Liver (tissue), 9 donors: ENCODE data around the gene CPNE5. TPM values are rescaled to one million over a fixed set of nuclear protein-coding genes. Genes with fewer than 3 reads are reported as not detected.
A peak's percentile ranks its signal among the peaks of the same experiment; 100 is the strongest.

Source experiments
- DNase-seq: peaks from one replicate; pipeline ENCODE4 v3.0.0-alpha.2; 2017; ENCODE audit warnings: low spot score
- H3K27ac ChIP-seq, 2 donors: one replicate each; pipeline ENCODE4 v1.7.0; 2013; ENCODE audit warnings: inconsistent platforms in 2 of 2, low read length in 2 of 2, control low read depth in 1 of 2, low read depth in 1 of 2, mild to moderate bottlenecking in 1 of 2
- H3K27me3 ChIP-seq, 4 donors: one replicate each; pipeline versions ENCODE4 v1.6.1 to v1.7.0; 2013; ENCODE audit warnings: low read length in 3 of 4, inconsistent platforms in 1 of 4, mild to moderate bottlenecking in 1 of 4, moderate library complexity in 1 of 4; ENCODE audit not compliant: control insufficient read depth in 4 of 4, insufficient read depth in 4 of 4
- H3K36me3 ChIP-seq, 4 donors: one replicate each; pipeline versions ENCODE4 v1.6.1 to v1.7.0; 2013; ENCODE audit warnings: low read length in 3 of 4, mild to moderate bottlenecking in 3 of 4, low read depth in 1 of 4, moderate library complexity in 1 of 4; ENCODE audit not compliant: control insufficient read depth in 4 of 4, insufficient read depth in 3 of 4
- H3K4me1 ChIP-seq, 4 donors: one replicate each; pipeline versions ENCODE4 v1.6.1 to v1.7.0; 2013; ENCODE audit warnings: low read length in 3 of 4, mild to moderate bottlenecking in 3 of 4, moderate library complexity in 1 of 4; ENCODE audit not compliant: control insufficient read depth in 4 of 4, insufficient read depth in 4 of 4
- H3K4me3 ChIP-seq, 3 donors: one replicate each; pipeline versions ENCODE4 v1.6.1 to v1.7.0; 2013; ENCODE audit warnings: low read length in 3 of 3, control low read depth in 1 of 3, low read depth in 1 of 3, mild to moderate bottlenecking in 1 of 3
- H3K9ac ChIP-seq, 2 donors: one replicate each; pipeline ENCODE4 v1.7.0; 2013; ENCODE audit warnings: low read length in 2 of 2, mild to moderate bottlenecking in 2 of 2, moderate library complexity in 2 of 2, control low read depth in 1 of 2, low read depth in 1 of 2
- H3K9me3 ChIP-seq, 4 donors: one replicate each; pipeline versions ENCODE4 v1.6.1 to v1.7.0; 2013; ENCODE audit warnings: low read length in 3 of 4; ENCODE audit not compliant: control insufficient read depth in 4 of 4
- ATF3 ChIP-seq: IDR thresholded peaks from 2 replicates; pipeline ENCODE4 v1.6.1; 2016; ENCODE audit warnings: antibody characterized with exemption
- FOXA1 ChIP-seq: IDR thresholded peaks from 2 replicates; pipeline ENCODE4 v1.6.1; 2016; ENCODE audit warnings: antibody characterized with exemption
- HNF4A ChIP-seq, 2 donors: conservative IDR thresholded peaks; 2 replicates each; pipeline ENCODE4 v1.6.1; 2016; ENCODE audit warnings: antibody characterized with exemption in 2 of 2, mild to moderate bottlenecking in 2 of 2
- HNF4G ChIP-seq: IDR thresholded peaks from 2 replicates; pipeline ENCODE4 v1.6.1; 2016; ENCODE audit warnings: antibody characterized with exemption
- JUND ChIP-seq, 2 donors: IDR thresholded peaks; 2 replicates each; pipeline ENCODE4 v1.6.1; 2016; ENCODE audit warnings: antibody characterized with exemption in 2 of 2
- MAX ChIP-seq: IDR thresholded peaks from 2 replicates; pipeline ENCODE4 v1.6.1; 2016; ENCODE audit warnings: antibody characterized with exemption
- NR2F2 ChIP-seq: IDR thresholded peaks from 2 replicates; pipeline ENCODE4 v1.6.1; 2016; ENCODE audit warnings: antibody characterized with exemption
- RAD21 ChIP-seq, 2 donors: IDR thresholded peaks; 2 replicates each; pipeline ENCODE4 v1.6.1; 2016; ENCODE audit warnings: antibody characterized with exemption in 2 of 2, mild to moderate bottlenecking in 2 of 2
- RXRA ChIP-seq, 2 donors: IDR thresholded peaks; 2 replicates each; pipeline ENCODE4 v1.6.1; 2017 to 2018; ENCODE audit warnings: antibody characterized with exemption in 2 of 2, mild to moderate bottlenecking in 1 of 2
- TAF1 ChIP-seq: conservative IDR thresholded peaks from 2 replicates; pipeline ENCODE4 v1.6.1; 2016; ENCODE audit warnings: antibody characterized with exemption, mild to moderate bottlenecking
- YY1 ChIP-seq: IDR thresholded peaks from 2 replicates; pipeline ENCODE4 v1.6.1; 2016; ENCODE audit warnings: antibody characterized with exemption, mild to moderate bottlenecking
- ZBTB33 ChIP-seq: IDR thresholded peaks from 2 replicates; pipeline ENCODE4 v1.6.1; 2016; ENCODE audit warnings: antibody characterized with exemption
- WGBS: extraction: QIAGEN DNeasy Blood & Tissue Kit; methylation state at CpG from one replicate; pipeline ENCODE4 v1.1.7; 2013; 5-methylcytosine and 5-hydroxymethylcytosine counted together
- polyA plus RNA-seq, 2 donors: library from polyadenylated mRNA; stranded (reverse) in 1 of 2; unstranded in 1 of 2; fragments of 200-250 nt in 1 of 2; fragments of >200 nt in 1 of 2; fragmentation: Nextera tagmentation in 1 of 2; extraction: Ambion mirVana in 1 of 2; gene quantifications; one replicate each; pipeline versions ENCODE4 v1.2.1 to v1.2.3, GENCODE V29; 2013 to 2015
- total RNA-seq, 2 donors: library from RNA; depleted of rRNA; stranded (reverse); fragments of >200 nt; gene quantifications; one replicate each; pipeline ENCODE4 v1.2.3, GENCODE V29; 2014
- donor health status: healthy.
- donor health status: healthy.
- donor health status: healthy.
- donor health status: healthy.
- donor health status: healthy.

The CPNE5 gene
- total and polyA plus RNA-seq, 4 donors, result 0.24 to 1.1 (median 0.44) TPM

- peaks cover 0 to 10% (median 6%) of the 10 kb centered on the region in 4 donors for H3K4me1 ChIP-seq
- no peak overlapping the region for H3K9ac ChIP-seq
- no peak for DNase-seq
- no peaks in the 10 kb centered on the region for H3K9me3 ChIP-seq
- H3K27ac ChIP-seq, result no peak overlapping the region
- no peaks in the 10 kb centered on the region for H3K36me3 ChIP-seq
- H3K27me3 ChIP-seq, result no peaks in the 10 kb centered on the region
- H3K4me3 ChIP-seq, result no peak overlapping the region
- WGBS, result 94% methylated on average over 5 of the region's 5 CpGs
- TF ChIP-seq HNF4G, result no peak
- TF ChIP-seq YY1, result no peak
- no peak for TF ChIP-seq JUND (IDR thresholded peaks at IDR 0.05)
- TF ChIP-seq ZBTB33, result no peak
- TF ChIP-seq HNF4A (conservative IDR thresholded peaks at IDR 0.05), result no peak
- TF ChIP-seq MAX, result no peak
- TF ChIP-seq ATF3, result no peak
- TF ChIP-seq TAF1, result no peak
- no peak for TF ChIP-seq FOXA1
These were observed 6.9 kb downstream of the CPNE5 start for GRCh38 chr6:36832313-36832712.

- Histone ChIP-seq H3K9me3 (no peaks in the 10 kb centered on the region), H3K9ac (no peak overlapping the region), H3K36me3 (no peaks in the 10 kb centered on the region), H3K27ac (no peak overlapping the region), H3K27me3 (no peaks in the 10 kb centered on the region), H3K4me3 (no peak overlapping the region), H3K4me1 (peaks cover 0 to 10% (median 7%) of the 10 kb centered on the region in 4 donors)
- TF ChIP-seq TAF1, result no peak
- TF ChIP-seq JUND (IDR thresholded peaks at IDR 0.05), result no peak
- TF ChIP-seq YY1, result no peak
- no peak for TF ChIP-seq NR2F2
- TF ChIP-seq MAX, result no peak
- TF ChIP-seq FOXA1, result no peak
- no peak for TF ChIP-seq RXRA (IDR thresholded peaks at IDR 0.05)
- no peak for TF ChIP-seq ATF3
- no peak for TF ChIP-seq HNF4A (conservative IDR thresholded peaks at IDR 0.05)
- 79% methylated on average over 2 of the region's 2 CpGs for WGBS
- DNase-seq, result no peak
These were observed 8.7 kb downstream of the CPNE5 start for GRCh38 chr6:36830577-36830976.

- DNase-seq, result no peak
- Histone ChIP-seq H3K4me1 (peaks cover 0 to 10% (median 7%) of the 10 kb centered on the region in 4 donors), H3K36me3 (no peaks in the 10 kb centered on the region), H3K27me3 (no peaks in the 10 kb centered on the region), H3K4me3 (no peak overlapping the region), H3K9me3 (no peaks in the 10 kb centered on the region), H3K9ac (no peak overlapping the region), H3K27ac (no peak overlapping the region)
- WGBS, result 31% methylated on average over 11 of the region's 11 CpGs
- TF ChIP-seq NR2F2, result no peak
- no peak for TF ChIP-seq RAD21 (IDR thresholded peaks at IDR 0.05)
- peak; percentile 20 to 29 for TF ChIP-seq HNF4A (conservative IDR thresholded peaks at IDR 0.05)
These were observed 9.2 kb downstream of the CPNE5 start for GRCh38 chr6:36829919-36830544.
